Astrocyte of the hippocampus (primary cell): ENCODE results near the gene IL36B.

Experiments used
- DNase-seq: peaks from one replicate; pipeline ENCODE4 v3.0.0; 2011; ENCODE audit warnings: low read depth, low spot score

Gene IL36B

GRCh38 chr2:113056521-113056920 lies 3.9 kb upstream of the IL36B start:
- DNase-seq = no peak

DNA sequence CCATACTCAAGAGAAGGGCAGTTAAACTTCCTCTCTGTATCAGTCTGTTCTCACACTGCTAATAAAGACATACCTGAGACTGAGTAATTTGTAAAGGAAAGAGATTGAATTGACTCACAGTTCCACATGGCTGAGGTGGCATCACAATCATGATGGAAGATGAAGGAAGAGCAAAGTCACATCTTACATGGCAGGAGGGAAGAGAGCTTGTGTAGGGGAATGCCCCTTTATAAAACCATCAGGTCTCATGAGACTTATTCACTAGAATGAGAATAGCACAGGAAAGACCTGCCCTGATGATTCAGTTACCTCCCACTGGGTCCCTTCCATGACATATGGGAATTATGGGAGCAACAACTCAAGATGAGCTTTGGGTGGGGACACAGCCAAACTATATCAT lies 1.4 kb upstream of the IL36B start:
- no peak for DNase-seq

GRCh38 chr2:113053666-113054065 lies 999 bp upstream of the IL36B start:
- no peak for DNase-seq

DNA sequence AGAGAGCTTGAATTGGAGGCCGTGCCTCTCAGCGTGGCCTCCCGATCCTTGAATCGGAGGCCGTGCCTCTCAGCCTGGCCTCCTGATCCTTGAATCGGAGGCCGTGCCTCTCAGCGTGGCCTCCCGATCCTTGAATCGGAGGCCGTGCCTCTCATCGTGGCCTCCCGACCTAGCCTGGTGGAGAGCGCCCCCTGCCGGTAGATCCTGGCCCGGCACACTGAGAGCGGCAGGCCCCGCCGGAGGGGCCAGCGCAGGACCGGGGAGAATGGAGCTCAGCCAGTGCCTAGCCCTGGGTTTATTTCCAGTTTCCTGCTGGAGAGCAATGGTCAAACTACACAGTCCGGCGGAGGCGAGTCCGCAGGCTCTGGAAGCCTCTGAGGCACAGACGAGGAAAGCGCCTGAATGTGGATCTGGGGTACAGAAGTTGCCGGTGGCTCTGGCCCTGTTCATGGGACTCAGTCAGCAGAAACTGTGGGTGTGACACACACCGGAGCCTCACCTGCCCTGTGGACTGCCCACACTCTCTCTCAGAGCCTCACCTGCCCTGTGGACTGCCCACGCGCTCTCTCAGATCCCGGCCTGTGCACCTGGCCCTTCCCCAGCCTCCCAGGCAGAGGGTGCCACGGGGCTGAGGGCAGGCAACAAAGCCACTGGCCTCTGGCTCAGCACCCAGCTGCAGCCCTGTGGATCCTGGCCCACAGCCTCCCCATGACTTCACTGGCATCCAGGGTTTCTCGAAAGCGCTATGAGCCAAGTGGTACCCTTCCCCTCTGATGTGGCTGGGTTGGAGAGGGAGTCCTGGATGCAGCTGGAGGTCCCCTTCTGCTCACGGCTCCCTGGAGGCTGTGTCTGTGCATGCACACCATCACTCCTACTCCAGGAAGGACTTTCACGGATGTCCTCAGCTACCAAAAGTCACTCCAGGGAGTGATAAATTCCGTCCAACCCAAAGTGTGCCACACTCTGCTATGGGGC lies 1.5 kb downstream of the IL36B start:
- no peak for DNase-seq

DNA sequence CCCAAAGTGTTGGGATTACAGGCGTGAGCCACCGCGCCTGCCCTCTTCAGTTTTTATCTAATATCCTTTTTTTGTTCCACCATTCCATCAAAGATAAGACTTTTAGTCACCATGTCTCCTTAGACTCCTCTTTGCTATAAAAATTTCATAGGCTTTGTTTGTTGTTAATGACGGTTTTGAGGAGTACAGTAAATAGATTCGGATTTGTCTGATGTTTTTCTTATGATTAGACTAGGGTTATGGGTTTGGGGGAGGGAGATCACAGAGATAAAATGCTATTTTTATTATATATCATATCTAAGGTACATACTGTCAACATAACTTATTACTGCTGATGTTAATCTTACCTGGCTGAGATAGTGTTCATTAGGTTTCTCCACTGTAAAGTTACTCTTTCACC lies 6.2 kb downstream of the IL36B start:
- DNase-seq = no peak

DNA sequence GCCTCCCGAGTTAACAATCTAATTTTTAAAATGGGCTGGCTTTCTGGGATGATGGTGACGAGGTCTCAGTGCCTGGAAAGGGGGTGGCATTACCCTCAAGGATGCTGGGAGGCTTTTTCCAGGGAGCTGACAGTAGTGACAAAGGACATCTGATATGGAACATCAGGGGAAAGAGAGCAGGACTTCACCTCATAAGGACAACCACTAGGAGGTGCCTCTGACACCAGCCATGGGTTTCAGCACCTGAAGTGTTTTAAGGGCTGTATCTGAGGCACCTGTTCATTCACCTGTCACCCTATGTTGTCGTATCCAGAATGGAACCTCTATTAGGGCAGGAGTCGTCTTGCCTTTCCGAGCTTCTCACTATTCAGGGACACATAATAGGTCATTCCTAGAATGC lies 10.8 kb downstream of the IL36B start:
- no peak for DNase-seq

- DNase-seq = no peak
Observed at GRCh38 chr2:113039719-113040118, 12.9 kb downstream of the IL36B start.

GRCh38 chr2:113039158-113039557 lies 13.5 kb downstream of the IL36B start:
- DNase-seq = no peak

- DNase-seq = no peak
Observed at GRCh38 chr2:113038291-113038690, 14.4 kb downstream of the IL36B start.

DNA sequence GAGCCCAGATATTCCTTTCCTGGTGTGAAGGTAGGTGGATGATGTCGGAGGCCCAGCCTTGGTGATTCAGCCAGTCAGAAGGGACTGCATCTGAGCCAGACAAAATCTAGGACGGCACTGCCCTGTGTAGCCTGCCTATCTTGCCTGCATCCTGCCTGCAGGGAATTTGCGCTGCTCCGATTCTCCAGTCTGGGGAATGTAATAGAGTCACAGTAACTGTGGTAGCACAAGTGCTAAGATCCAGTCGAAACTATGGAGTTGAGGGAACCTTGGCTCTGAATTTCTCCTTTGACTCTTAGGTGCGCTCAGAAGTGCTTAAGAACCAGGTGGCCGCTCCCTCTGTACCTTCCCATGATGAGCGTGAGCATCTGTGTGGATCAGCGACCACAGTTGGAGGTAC lies 15.9 kb downstream of the IL36B start:
- no peak for DNase-seq

- DNase-seq = no peak
Observed at GRCh38 chr2:113034016-113034415, 18.7 kb downstream of the IL36B start.

DNA sequence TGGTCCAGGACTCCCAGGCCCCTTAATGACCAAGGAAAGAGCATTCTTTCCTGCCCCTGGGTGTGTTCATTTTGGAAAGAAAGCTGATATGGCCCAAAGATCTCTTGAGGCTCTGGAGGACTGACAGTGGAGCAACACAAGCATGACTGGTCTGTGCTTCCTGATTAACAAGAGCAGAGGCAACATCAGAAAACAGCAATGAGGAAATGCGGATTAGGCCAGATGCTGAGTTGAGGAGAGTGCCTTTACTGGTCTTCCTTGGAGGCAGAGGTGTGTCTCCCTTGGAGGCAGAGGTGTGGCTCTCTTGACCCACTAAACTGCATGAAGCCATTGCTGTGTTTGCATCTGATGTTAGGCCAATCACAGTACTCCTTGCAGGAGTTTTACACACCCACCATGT lies 19.9 kb downstream of the IL36B start:
- DNase-seq = no peak

DNA sequence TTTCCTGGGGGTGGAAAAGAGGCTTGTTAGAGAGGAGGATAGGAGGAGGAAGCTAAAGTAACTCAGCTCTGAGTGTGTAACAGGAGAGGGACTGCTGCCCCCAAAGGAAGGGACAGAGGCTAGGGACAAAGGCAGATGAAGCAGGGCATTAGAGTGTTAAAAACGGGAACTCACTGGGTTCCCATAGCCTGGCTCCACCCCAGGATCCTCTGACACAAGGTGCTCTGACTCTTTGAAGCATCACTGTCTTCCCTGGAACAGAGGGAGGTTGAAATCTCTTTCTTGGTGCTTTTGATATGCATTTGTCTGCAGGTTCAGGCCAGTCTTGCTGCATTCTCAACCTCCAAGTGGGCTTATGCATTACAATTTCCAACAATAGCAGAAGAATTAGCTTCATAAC lies 24.6 kb downstream of the IL36B start:
- DNase-seq = no peak

- no peak for DNase-seq
Observed at GRCh38 chr2:113027691-113028090, 25.0 kb downstream of the IL36B start.

DNA sequence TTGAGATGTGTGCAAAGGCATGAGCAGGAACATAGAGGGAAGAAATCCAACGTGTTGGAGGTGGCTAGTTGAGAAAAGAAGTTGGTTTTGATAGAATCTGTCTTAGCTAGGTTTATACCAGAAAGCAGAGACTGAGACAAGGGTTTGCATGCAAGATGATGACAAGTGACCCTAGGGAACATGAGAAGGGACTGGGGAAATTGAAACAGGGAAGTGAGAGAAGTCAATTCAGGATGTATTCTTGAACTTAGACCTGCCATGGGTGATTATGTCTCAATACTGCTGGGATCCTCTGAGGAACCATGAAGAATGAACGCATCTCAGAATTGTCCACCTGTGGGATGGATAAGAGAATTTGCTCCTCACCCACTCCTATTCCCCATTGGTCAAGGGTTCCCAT lies 26.9 kb downstream of the IL36B start:
- DNase-seq = no peak

DNA sequence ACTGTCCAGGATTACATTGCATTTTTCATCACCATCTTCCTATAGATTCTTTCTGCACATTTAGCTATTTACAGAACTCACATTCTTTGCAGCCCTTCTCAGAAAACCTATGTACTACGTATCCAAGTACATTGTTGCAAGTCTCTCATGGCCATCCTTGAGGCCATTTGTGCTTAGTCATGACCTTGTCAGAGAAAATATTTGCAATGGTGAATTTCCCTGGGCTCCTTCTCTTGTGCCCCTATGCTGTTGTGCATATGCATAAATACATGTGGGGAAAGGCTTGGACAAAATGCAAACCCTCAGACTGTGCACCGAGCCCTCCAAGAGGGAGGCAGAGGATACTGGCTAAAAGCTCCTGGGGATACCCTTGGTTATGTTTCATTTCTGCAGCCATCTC lies 27.9 kb downstream of the IL36B start:
- DNase-seq = no peak

DNA sequence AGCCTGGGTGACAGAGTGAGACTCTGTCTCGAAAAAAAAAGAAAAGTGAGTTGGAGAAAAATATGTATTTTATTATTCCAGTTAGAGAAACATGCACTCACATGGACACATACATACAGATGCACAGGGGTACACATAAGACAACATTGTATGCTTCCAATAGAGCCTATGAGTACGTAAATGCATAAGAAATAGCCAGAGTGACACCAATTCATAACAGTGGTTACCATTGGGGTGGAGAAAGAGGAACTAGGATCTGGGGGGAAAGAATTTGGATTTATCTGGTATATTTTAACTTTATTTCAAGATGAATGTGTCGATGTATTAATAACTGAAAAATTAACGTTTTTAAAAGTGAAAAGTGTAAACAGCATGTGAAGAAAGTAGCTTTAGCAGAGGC lies 31.4 kb downstream of the IL36B start:
- DNase-seq = no peak

GRCh38 chr2:113018509-113018908 lies 34.2 kb downstream of the IL36B start:
- no peak for DNase-seq

DNA sequence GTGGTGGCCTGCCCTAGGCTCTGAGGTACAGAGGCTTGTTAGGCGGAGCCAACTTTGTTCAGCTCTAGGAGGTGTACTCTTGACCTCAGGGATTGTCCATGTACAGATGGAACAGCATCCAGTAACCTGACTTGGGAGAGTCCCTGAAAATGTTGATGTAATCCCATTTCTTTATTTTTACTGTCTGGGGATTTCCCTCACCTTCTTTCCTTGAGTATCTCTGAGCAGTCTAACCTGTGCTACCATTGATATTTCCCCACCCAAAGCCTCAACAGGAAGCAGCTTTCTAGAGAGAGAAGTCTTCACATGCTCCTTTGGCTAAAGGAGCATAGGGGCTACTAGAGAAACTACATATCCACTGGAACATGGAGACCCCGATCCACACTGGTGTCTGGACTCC lies 37.0 kb downstream of the IL36B start:
- no peak for DNase-seq

DNA sequence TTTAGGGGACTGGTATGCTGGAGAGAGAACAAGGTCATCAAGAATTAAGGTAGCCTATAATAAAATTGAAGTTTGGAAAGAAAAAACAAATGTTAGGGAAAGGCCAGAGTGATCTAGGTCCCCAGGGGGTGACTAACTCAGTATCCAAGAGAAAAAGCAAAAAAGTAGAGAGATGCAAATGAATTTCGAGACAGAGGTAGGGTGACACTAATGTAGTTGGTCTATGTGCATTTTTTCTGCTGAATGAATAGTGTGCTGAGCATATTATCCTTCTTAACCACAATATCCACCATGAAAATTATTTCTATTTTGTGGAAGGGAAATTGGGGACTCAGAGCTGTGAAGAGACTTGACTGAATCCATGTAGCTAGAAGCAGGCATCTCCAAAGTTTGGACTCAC lies 37.6 kb downstream of the IL36B start:
- DNase-seq = no peak

GRCh38 chr2:113014067-113014466 lies 38.6 kb downstream of the IL36B start:
- DNase-seq = no peak

DNA sequence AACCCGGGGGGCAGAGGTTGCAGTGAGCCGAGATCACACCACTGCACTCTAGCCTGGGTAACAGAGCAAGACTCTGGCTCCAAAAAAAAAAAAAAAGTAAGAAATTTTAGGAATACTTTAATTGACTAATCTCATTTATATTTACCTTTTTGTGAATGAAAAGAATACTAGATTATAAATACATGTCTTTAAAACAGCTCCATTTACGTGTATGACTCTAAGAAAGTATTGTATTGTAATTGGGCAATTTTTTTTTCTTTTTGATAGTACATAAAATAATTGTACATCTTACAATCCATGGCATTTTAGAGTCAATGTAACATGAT lies 39.4 kb downstream of the IL36B start:
- DNase-seq = no peak

GRCh38 chr2:113012436-113013335 lies 40.0 kb downstream of the IL36B start:
- DNase-seq = peak; percentile 5
